Astrocyte of the spinal cord (primary cell): ENCODE data around the gene PILRB.

Experiments used
- DNase-seq: peaks from one replicate; pipeline ENCODE4 v3.0.0; 2011; ENCODE audit warnings: low read depth, low spot score
- H3K4me3 ChIP-seq: 2 replicates; pipeline ENCODE4 v1.5.1; 2011; ENCODE audit warnings: low read depth, mild to moderate bottlenecking, low read length, moderate library complexity
- in situ Hi-C: cut with HindIII; loops from 2 replicates; pipeline ENCODE4 v1.10.0; 2017; ENCODE audit warnings: low sequenced_read_pairs
- TF ChIP-seq, protein P1 (sequence below): IDR thresholded peaks from 2 replicates; pipeline ENCODE4 v1.5.1; 2012; ENCODE audit warnings: low read depth, mild to moderate bottlenecking, low read length, inconsistent platforms

The PILRB gene

DNA sequence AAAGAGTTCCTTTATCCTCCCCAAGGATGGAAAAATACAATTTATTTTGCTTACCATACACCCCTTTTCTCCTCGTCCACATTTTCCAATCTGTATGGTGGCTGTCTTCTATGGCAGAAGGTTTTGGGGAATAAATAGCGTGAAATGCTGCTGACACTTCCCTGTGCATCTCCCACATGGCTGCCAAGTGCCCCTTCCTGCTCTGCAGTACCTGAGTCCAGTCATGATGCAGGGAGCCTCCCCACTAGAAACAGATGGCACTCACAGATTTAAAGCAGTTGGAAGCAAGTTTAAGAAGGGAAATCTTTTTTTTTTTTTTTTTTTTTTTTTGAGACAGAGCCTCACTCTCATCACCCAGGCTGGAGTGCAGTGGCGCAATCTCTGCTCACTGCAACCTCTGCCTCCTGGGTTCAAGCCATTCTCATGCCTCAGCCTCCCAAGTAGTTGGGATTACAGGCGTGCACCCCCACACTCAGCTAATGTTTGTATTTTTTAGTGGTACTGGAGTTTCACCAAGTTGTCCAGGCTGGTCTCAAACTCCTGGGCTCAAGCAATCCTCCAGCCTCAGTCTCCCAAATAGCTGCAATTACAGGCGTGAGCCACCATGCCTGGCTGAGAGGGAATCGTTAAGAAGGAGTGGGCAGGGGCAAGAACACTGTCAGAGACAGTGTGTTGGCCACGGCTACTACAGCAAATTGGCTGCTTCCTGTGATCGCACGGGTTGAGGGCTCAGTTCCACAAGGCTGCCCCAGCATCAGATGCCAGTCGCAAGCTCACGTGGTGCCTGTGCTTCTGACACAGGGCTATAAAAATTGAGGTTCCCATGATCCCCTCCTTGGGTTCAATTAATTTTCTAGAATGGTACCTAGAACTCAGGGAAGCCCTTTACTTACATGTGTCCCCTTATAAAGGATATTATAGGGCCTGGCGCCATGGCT lies 10.0 kb downstream of the PILRB start:
- in situ Hi-C loops = no loop called here

GRCh38 chr7:100369105-100369504 lies 11.2 kb downstream of the PILRB start:
- TF ChIP-seq, protein P1, sequence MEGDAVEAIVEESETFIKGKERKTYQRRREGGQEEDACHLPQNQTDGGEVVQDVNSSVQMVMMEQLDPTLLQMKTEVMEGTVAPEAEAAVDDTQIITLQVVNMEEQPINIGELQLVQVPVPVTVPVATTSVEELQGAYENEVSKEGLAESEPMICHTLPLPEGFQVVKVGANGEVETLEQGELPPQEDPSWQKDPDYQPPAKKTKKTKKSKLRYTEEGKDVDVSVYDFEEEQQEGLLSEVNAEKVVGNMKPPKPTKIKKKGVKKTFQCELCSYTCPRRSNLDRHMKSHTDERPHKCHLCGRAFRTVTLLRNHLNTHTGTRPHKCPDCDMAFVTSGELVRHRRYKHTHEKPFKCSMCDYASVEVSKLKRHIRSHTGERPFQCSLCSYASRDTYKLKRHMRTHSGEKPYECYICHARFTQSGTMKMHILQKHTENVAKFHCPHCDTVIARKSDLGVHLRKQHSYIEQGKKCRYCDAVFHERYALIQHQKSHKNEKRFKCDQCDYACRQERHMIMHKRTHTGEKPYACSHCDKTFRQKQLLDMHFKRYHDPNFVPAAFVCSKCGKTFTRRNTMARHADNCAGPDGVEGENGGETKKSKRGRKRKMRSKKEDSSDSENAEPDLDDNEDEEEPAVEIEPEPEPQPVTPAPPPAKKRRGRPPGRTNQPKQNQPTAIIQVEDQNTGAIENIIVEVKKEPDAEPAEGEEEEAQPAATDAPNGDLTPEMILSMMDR = no peak
- in situ Hi-C loops = no loop called here
- no peak overlapping the region for H3K4me3 ChIP-seq
- no peak for DNase-seq

More for the DNA sequence above, 10.0 kb downstream of the PILRB start:
- TF ChIP-seq, protein P1 = no peak
- DNase-seq = no peak
- no peak overlapping the region for H3K4me3 ChIP-seq

- TF ChIP-seq, protein P1 = no peak
- H3K4me3 ChIP-seq = no peak overlapping the region
- no peak for DNase-seq
- in situ Hi-C loops = no loop called here
Observed at GRCh38 chr7:100370303-100370702, 12.4 kb downstream of the PILRB start.

- no peak for DNase-seq
- TF ChIP-seq, protein P1 = no peak
- in situ Hi-C loops = no loop called here
- H3K4me3 ChIP-seq = no peak overlapping the region
Observed at GRCh38 chr7:100370746-100371145, 12.8 kb downstream of the PILRB start.

- in situ Hi-C loops = no loop called here
Observed at GRCh38 chr7:100371561-100372171, 13.7 kb downstream of the PILRB start.

GRCh38 chr7:100372256-100372655 lies 14.3 kb downstream of the PILRB start:
- DNase-seq = no peak
- TF ChIP-seq, protein P1 = no peak
- no peak overlapping the region for H3K4me3 ChIP-seq
- in situ Hi-C loops = no loop called here

More at GRCh38 chr7:100371561-100372171, 13.7 kb downstream of the PILRB start:
- no peak overlapping the region for H3K4me3 ChIP-seq
- TF ChIP-seq, protein P1 = no peak
- no peak for DNase-seq
